ENCODE measurements around the gene KIT. TPM values are rescaled to one million over a fixed set of nuclear protein-coding genes. Genes with fewer than 3 reads are reported as not detected.

Gene KIT
- total RNA-seq, 1 donor from 2014 or later: 7.4 TPM

- Mint-ChIP-seq H3K4me3 (no peak overlapping the region), H3K4me1 (peaks cover 2% of the 10 kb centered on the region), H3K9me3 (peaks cover 40% of the 10 kb centered on the region), H3K27me3 (ENCODE audit: low read depth) (no peaks in the 10 kb centered on the region), H3K27ac (no peak overlapping the region), H3K36me3 (no peaks in the 10 kb centered on the region)
- DNase-seq (ENCODE audit: low spot score in 2 of 2, unreplicated experiment in 2 of 2): no peak
- TF ChIP-seq CTCF (IDR thresholded peaks at IDR 0.05; ENCODE audit: unreplicated experiment): no peak
Measured at GRCh38 chr4:54764476-54764875, 106.7 kb downstream of the KIT start.

- Mint-ChIP-seq H3K9me3 (peaks cover 16% of the 10 kb centered on the region), H3K4me3 (no peak overlapping the region), H3K27ac (no peak overlapping the region), H3K27me3 (ENCODE audit: low read depth) (peaks cover 2% of the 10 kb centered on the region), H3K4me1 (peaks cover 2% of the 10 kb centered on the region), H3K36me3 (no peaks in the 10 kb centered on the region)
- TF ChIP-seq CTCF (IDR thresholded peaks at IDR 0.05; ENCODE audit: unreplicated experiment): no peak
- no peak for DNase-seq (ENCODE audit: low spot score in 2 of 2, unreplicated experiment in 2 of 2)
Measured at GRCh38 chr4:54767376-54767775, 109.6 kb downstream of the KIT start.

GRCh38 chr4:54773022-54773421 lies 115.3 kb downstream of the KIT start:
- no peak for TF ChIP-seq CTCF (IDR thresholded peaks at IDR 0.05; ENCODE audit: unreplicated experiment)
- no peak overlapping the region for H3K27ac Mint-ChIP-seq
- H3K4me3 Mint-ChIP-seq: no peak overlapping the region
- peaks cover 2% of the 10 kb centered on the region for H3K27me3 Mint-ChIP-seq (ENCODE audit: low read depth)
- H3K4me1 Mint-ChIP-seq: no peaks in the 10 kb centered on the region
- DNase-seq (ENCODE audit: low spot score in 2 of 2, unreplicated experiment in 2 of 2): no peak
- H3K9me3 Mint-ChIP-seq: peaks cover 3% of the 10 kb centered on the region
- no peaks in the 10 kb centered on the region for H3K36me3 Mint-ChIP-seq

GRCh38 chr4:54779036-54779435 lies 121.3 kb downstream of the KIT start:
- H3K27ac Mint-ChIP-seq: no peak overlapping the region
- no peak overlapping the region for H3K4me3 Mint-ChIP-seq
- H3K9me3 Mint-ChIP-seq: no peaks in the 10 kb centered on the region
- H3K36me3 Mint-ChIP-seq: no peaks in the 10 kb centered on the region
- no peak for TF ChIP-seq CTCF (IDR thresholded peaks at IDR 0.05; ENCODE audit: unreplicated experiment)
- no peak for DNase-seq (ENCODE audit: low spot score in 2 of 2, unreplicated experiment in 2 of 2)
- H3K27me3 Mint-ChIP-seq (ENCODE audit: low read depth): peaks cover 2% of the 10 kb centered on the region
- H3K4me1 Mint-ChIP-seq: peaks cover 3% of the 10 kb centered on the region

DNA sequence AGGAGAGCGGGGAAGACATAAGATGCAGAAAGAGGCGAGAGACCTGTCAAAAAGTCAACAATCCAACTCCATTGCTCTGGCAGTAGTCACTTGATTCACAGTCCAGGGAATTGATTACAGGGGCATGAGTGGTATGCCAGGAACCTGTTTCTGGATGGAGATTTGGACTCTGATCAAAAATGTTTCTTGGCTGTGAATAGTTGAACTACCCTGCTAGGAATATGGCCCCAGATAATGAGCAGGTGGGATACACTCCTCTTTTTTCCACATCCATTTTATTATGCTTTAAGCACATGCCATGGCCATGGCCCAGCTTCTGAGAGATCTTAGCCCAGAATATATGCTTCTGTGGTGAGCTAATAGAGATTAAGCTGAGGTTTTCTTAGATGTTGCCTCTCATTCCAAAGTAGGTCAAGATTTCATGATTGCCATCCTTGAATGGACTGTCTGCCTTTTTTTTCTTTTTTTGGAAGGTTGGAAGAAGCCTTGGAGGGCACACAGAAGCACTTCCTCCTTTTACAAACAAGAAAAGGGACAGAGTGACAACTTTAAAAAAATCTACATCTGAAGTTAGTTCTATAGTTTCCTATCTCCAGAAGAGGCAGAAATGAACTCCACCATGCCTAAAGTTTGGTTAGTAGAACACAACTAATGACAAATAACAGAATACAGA lies 121.9 kb downstream of the KIT start:
- no peak for DNase-seq (ENCODE audit: low spot score in 2 of 2, unreplicated experiment in 2 of 2)
- peaks cover 2% of the 10 kb centered on the region for H3K27me3 Mint-ChIP-seq (ENCODE audit: low read depth)
- peaks cover 5% of the 10 kb centered on the region for H3K4me1 Mint-ChIP-seq
- H3K36me3 Mint-ChIP-seq: no peaks in the 10 kb centered on the region
- no peak overlapping the region for H3K27ac Mint-ChIP-seq
- H3K9me3 Mint-ChIP-seq: no peaks in the 10 kb centered on the region
- H3K4me3 Mint-ChIP-seq: no peak overlapping the region
- no peak for TF ChIP-seq CTCF (IDR thresholded peaks at IDR 0.05; ENCODE audit: unreplicated experiment)

- H3K27me3 Mint-ChIP-seq (ENCODE audit: low read depth): peaks cover 2% of the 10 kb centered on the region
- H3K9me3 Mint-ChIP-seq: no peaks in the 10 kb centered on the region
- H3K27ac Mint-ChIP-seq: no peak overlapping the region
- no peak for DNase-seq (ENCODE audit: low spot score in 2 of 2, unreplicated experiment in 2 of 2)
- no peak overlapping the region for H3K4me3 Mint-ChIP-seq
- H3K36me3 Mint-ChIP-seq: no peaks in the 10 kb centered on the region
- peaks cover 5% of the 10 kb centered on the region for H3K4me1 Mint-ChIP-seq
- TF ChIP-seq CTCF (IDR thresholded peaks at IDR 0.05; ENCODE audit: unreplicated experiment): no peak
Measured at GRCh38 chr4:54780149-54780495, 122.4 kb downstream of the KIT start.

All from mesothelial cell of epicardium (in vitro differentiated cells).